Measurements from ENCODE around the gene FLNC. TPM values are rescaled to one million over a fixed set of nuclear protein-coding genes. Genes with fewer than 3 reads are reported as not detected.

Gene FLNC
- total and polyA plus RNA-seq, 2 donors (not counting 3 experiments of a cell fraction or from before 2014, with no cell fraction given): 19.5 to 81.9 TPM

DNA sequence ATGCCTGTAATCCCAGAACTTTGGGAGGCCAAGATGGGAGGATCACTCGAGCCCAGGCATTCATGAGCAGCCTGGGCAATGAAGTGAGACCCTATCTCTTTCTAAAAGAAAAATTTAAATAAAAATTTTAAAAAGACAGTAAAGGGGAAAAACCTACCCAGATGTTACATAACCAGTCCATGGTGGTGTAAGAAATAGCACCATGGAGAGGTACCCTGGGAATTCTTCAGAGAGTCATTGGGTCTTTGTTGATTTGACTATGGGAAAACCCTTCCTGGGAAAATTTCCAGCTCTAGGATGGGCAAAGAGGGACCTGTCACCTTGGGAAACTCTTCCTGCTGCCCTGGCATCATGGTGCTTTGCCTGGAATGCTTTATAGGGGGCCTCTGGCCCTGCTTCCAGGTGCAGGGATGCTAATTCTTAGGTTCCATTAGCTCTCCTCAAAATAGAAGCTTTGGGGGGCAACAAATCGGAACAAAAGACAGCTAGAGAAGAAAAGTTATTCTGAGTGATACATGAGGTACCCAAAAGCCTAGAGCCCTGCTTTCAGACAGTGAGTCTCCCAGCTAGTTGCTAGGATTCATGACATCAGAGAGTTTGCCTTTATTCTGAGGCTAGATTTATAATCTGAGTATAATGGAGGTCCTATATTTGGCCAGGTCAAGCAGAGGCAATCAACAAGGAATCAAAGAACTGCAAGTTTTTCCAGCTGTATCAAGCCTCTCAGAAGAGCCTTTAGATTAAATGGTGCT is 28.4 kb upstream of the FLNC start:
- Histone ChIP-seq H3K4me3 (replicated peaks in 1 of 3; ENCODE audit: insufficient read depth in 1 of 3, low read depth in 1 of 3, low read length in 3 of 3) (no peak overlapping the region), H3K27ac (ENCODE audit: insufficient read depth, low read depth, low read length) (no peak overlapping the region), H3K79me2 (ENCODE audit: control insufficient read depth, insufficient read depth, low read length) (no peaks in the 10 kb centered on the region), H3K9ac (replicated peaks; ENCODE audit: extremely low read depth, insufficient read depth, low read length) (no peak overlapping the region), H2AFZ (ENCODE audit: low read depth, low read length) (no peak overlapping the region), H3K9me3 (replicated peaks; ENCODE audit: control insufficient read depth, insufficient read depth, low read length) (no peaks in the 10 kb centered on the region), H3K27me3 (ENCODE audit: control insufficient read depth in 2 of 2, insufficient read depth in 2 of 2, low read length in 2 of 2) (no peaks in the 10 kb centered on the region), H3K9me1 (replicated peaks; ENCODE audit: control insufficient read depth, extremely low read depth, insufficient read depth, low read length) (no peaks in the 10 kb centered on the region), H3K4me2 (ENCODE audit: insufficient read depth, low read length) (no peak overlapping the region), H3K4me1 (ENCODE audit: control insufficient read depth, extremely low read depth, insufficient read depth, low read length) (no peaks in the 10 kb centered on the region), H4K20me1 (replicated peaks; ENCODE audit: control insufficient read depth, extremely low read depth, insufficient read depth, low read length) (no peaks in the 10 kb centered on the region), H3K36me3 (ENCODE audit: control insufficient read depth in 2 of 2, extremely low read depth in 1 of 2, insufficient read depth in 2 of 2, low read length in 2 of 2) (no peaks in the 10 kb centered on the region)
- CTCF ChIA-PET: interaction anchor here (0.6 to 0.9 kb wide), 2 partner anchors 10 to 63 kb away, joined by 3 to 4 read pairs; no protein-coding TSS in a partner anchor
- intact Hi-C loops (cut with micrococcal nuclease): no loop called here
- no peak for DNase-seq (ENCODE audit: low read depth, low spot score)
- POLR2A ChIA-PET: no interaction called here
- no TSS peak for BruUV-seq (replicated peaks)
- FAIRE-seq: no peak
- TF ChIP-seq FOS (IDR thresholded peaks at IDR 0.05; ENCODE audit: borderline replicate concordance, insufficient read depth, low read length): no peak
- no peak for TF ChIP-seq POLR2A (IDR thresholded peaks at IDR 0.05; ENCODE audit: low read depth, low read length)
- TF ChIP-seq POLR2AphosphoS5 (IDR thresholded peaks at IDR 0.05; ENCODE audit: insufficient read depth, low read depth, low read length): no peak
- no peak for TF ChIP-seq JUN (IDR thresholded peaks at IDR 0.05; ENCODE audit: borderline replicate concordance, insufficient read depth, insufficient read length, low read depth)
- no peak for TF ChIP-seq EZH2 (IDR thresholded peaks at IDR 0.05; ENCODE audit: borderline replicate concordance, low read depth, low read length, severe bottlenecking)
- TF ChIP-seq MYC (IDR thresholded peaks at IDR 0.05; ENCODE audit: low read depth, low read length): no peak
- TF ChIP-seq, protein P1, sequence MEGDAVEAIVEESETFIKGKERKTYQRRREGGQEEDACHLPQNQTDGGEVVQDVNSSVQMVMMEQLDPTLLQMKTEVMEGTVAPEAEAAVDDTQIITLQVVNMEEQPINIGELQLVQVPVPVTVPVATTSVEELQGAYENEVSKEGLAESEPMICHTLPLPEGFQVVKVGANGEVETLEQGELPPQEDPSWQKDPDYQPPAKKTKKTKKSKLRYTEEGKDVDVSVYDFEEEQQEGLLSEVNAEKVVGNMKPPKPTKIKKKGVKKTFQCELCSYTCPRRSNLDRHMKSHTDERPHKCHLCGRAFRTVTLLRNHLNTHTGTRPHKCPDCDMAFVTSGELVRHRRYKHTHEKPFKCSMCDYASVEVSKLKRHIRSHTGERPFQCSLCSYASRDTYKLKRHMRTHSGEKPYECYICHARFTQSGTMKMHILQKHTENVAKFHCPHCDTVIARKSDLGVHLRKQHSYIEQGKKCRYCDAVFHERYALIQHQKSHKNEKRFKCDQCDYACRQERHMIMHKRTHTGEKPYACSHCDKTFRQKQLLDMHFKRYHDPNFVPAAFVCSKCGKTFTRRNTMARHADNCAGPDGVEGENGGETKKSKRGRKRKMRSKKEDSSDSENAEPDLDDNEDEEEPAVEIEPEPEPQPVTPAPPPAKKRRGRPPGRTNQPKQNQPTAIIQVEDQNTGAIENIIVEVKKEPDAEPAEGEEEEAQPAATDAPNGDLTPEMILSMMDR (IDR thresholded peaks at IDR 0.05; ENCODE audit: extremely low read depth in 1 of 2, insufficient read depth in 1 of 2, low read depth in 1 of 2, low read length in 2 of 2): no peak
- TF ChIP-seq, protein P2, sequence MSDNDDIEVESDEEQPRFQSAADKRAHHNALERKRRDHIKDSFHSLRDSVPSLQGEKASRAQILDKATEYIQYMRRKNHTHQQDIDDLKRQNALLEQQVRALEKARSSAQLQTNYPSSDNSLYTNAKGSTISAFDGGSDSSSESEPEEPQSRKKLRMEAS (IDR thresholded peaks at IDR 0.05; ENCODE audit: insufficient read depth, insufficient read length): no peak
- no peak for TF ChIP-seq GATA2 (IDR thresholded peaks at IDR 0.05; ENCODE audit: insufficient read depth, insufficient read length, low read depth, low read length)
- dilution Hi-C loops (cut with MboI; ENCODE audit: extremely low pct_ligation_motif_present, low sequenced_read_pairs): no loop called here

All from endothelial cell of umbilical vein (primary cell).